HG02588 (cell line): ENCODE data around the gene BBLN.

ENCODE experiments used
- ATAC-seq: cut with Tn5 transposase; IDR thresholded peaks from one replicate; pipeline ENCODE4 v1.9.1; 2021; ENCODE audit warnings: mild to moderate bottlenecking, moderate library complexity; ENCODE audit not compliant: unreplicated experiment

The BBLN gene

GRCh38 chr9:128188209-128188608 lies 28.1 kb downstream of the BBLN start:
- ATAC-seq, result no peak

GRCh38 chr9:128190013-128190412 lies 29.9 kb downstream of the BBLN start:
- ATAC-seq, result no peak

GRCh38 chr9:128190516-128191405 lies 30.7 kb downstream of the BBLN start:
- ATAC-seq, result no peak

GRCh38 chr9:128191406-128192046 lies 31.5 kb downstream of the BBLN start, which contains the start of gene CIZ1:
CIZ1 (minus strand) TSS chr9:128191572; CDS start chr9:128190857, 715 bp downstream.
- ATAC-seq, result peak; percentile 69

- ATAC-seq, result no peak
These were observed 32.7 kb downstream of the BBLN start for GRCh38 chr9:128192601-128193371.

- no peak for ATAC-seq
These were observed 33.5 kb downstream of the BBLN start for GRCh38 chr9:128193469-128194096.

- no peak for ATAC-seq
These were observed 41.6 kb downstream of the BBLN start for GRCh38 chr9:128201441-128202369.

GRCh38 chr9:128202648-128203023 lies 42.6 kb downstream of the BBLN start:
- ATAC-seq, result no peak

GRCh38 chr9:128203024-128203706 lies 43.1 kb downstream of the BBLN start, which contains the start of gene DNM1:
DNM1 (plus strand) TSS chr9:128203379; CDS start chr9:128203471, 92 bp downstream.
- peak; percentile 68 for ATAC-seq

GRCh38 chr9:128203707-128204551 lies 43.9 kb downstream of the BBLN start:
- no peak for ATAC-seq

GRCh38 chr9:128204858-128205257 lies 44.8 kb downstream of the BBLN start:
- ATAC-seq, result no peak

- ATAC-seq, result no peak
These were observed 45.4 kb downstream of the BBLN start for GRCh38 chr9:128205296-128205944.

GRCh38 chr9:128206484-128206883 lies 46.4 kb downstream of the BBLN start:
- no peak for ATAC-seq

GRCh38 chr9:128206916-128207910 lies 47.1 kb downstream of the BBLN start:
- no peak for ATAC-seq

- no peak for ATAC-seq
These were observed 48.3 kb downstream of the BBLN start for GRCh38 chr9:128208386-128208785.

- ATAC-seq, result no peak
These were observed 49.0 kb downstream of the BBLN start for GRCh38 chr9:128208946-128209669.
